Umbilical cord (tissue), 2 donors: ENCODE results near the gene CLEC2B. TPM values are rescaled to one million over a fixed set of nuclear protein-coding genes. Genes with fewer than 3 reads are reported as not detected.

Source experiments
- DNase-seq: peaks from one replicate; pipeline ENCODE4 v3.0.0-alpha.2; 2015; ENCODE audit warnings: low spot score
- total RNA-seq: library from RNA; depleted of rRNA; stranded (reverse); fragments of >200 nt; gene quantifications from one replicate; pipeline ENCODE4 v1.2.3, GENCODE V29; 2014; ENCODE audit warnings: low replicate concordance; ENCODE audit not compliant: insufficient read depth

The CLEC2B gene
- total RNA-seq, 1 donor from 2014 or later = 7.0 TPM

DNA sequence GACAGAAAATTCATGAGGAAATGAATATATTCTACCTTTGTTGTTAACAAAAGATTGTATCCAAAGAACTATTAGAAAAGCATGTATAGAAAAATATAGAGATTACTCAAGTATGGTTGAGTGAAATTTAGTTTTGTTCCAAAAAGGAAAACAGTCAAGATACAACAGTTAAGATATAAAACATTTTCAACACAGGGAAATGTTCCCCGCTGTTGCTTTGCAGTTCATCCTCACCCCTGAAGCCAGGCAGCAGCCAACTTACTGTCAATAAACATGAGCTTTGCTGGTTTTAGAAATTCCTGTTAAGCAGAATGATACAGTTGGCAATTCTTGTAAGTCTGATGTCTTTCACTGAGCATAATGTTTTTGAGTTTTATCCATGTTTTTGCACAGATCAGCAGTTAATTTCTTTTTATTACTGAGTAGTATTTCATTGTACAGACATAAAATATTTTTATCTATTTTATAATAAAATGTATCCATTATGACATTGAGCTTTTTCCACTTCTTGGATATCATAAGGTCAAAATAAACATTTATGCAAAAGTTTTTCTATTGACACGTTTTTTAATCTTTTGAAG, 1.2 kb upstream of the CLEC2B start:
- no peak for DNase-seq

DNA sequence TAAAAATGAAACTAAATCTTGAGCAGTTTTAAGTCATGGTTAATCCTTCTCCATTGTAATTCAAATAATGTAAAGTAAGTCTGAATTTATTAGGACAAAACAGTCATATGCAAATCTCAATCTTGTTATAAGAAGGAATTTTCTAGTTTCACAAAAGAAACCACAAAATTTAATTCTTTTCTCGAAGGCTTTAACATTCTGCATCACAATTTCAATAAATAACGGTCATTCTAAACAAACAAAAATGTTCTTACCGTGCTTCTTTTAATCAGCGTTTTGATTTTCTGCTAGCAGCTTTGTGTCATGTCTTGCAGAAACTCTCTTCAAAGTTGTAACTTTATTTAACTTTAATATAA, 225 bp downstream of the CLEC2B start:
- DNase-seq = no peak

DNA sequence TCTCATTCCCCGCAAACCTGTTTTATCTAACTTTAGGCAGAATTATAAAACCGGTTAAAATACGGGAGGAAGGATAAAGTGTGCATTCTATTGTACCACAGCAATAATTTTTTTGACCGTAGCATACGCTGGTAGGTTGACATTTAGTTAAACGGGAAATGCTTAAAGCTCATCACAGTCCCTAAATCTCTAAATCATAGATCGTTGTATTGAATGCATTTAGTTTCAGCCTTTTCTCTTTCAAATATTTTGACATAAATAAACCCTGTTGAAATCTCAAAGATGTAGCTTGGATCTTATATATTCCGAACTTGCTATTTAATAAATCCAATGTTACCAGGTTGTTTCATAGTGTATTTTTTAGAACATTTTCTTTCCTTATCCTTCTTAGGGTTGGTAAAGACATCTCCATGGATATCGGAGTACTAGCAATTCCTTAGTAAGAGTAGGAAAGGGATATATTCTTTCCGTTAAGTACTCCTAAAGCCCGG, 798 bp downstream of the CLEC2B start:
- no peak for DNase-seq

DNA sequence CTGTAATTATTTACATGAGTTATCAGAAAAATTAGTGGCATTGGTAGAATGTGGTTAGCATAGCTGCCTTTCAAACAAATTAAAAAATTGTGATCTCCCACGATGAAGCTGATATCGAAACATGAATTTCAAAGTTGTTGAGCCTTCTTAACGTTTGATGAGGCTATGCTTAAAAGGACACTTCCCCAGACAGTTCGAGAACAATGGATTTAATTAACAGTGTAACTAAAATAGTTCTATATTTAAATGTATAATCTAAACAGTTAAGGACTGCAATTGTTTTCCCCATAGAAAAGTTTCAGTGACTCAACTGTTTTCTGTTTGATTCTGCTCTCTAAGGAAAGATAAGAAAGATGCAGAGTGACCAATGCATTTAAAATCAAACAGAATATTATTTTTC, 1.6 kb downstream of the CLEC2B start:
- no peak for DNase-seq

DNA sequence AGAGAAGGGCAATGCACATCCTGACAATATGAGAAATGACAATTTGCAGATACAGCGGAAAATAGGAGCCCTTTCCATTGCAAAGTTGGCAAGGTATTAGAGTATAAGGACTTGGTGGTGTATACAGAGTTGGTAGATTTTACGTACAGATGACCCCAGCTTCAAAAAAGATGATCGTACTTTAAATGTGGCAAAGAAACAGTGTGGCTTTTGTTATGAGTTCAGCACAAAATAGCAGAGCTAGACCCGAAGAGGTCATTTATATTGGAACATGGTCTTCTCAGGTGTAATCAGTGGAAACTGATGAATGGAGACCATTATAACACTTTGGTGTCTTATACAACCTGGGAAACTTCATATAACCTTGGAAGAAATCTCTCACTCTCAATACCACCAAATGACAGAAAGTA, 2.3 kb downstream of the CLEC2B start:
- DNase-seq = no peak

DNA sequence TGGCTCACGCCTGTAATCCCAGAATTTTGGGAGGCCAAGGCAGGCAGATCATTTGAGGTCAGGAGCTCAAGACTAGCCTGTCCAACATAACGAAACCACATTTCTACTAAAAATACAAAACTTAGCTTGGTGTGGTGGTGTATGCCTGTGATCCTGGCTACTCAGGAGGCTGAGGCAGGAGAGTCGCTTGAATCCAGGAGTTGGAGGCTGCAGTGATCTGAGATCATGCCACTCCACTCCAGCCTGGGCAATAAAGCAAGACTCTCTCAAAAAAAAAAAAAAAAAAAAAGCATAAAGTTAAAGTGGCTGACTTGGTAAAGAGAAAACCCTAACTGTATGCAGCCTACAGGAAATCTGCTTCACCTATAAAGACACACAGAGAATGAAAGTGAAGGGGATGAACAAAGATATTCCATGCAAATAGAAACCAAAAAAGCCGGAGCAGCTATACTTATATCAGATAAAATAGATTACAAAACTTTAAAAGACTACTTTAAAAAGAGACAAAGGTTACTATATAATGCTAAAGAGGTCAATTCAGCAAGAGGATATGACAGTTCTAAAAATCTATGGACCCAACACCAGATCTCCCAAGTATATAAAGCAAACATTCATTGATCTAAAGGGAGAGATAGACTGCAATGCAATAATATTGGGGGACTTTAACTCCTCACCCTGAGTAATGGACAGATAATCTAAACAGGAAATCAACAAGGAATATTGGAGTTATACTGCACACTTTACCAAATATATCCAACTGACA, 4.1 kb downstream of the CLEC2B start:
- DNase-seq = no peak

DNA sequence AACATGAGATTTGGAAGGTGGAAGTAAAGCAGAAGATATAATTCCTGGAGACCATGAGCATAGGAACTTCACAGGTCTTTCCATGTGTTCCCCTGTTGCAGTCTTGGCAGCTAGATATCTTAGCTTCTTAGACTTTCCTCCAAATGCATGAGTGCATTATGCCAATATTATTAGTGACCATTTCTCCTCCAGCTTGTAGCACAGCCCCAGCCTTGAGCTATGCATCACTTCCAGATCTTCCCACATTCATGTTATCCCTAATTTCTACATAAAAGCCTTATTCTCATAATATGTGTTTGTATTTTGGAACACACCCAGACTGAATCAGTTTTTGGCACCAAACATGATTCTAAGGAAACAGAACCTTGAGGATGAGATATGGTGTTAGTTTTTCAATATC, 11.0 kb downstream of the CLEC2B start:
- DNase-seq = no peak

DNA sequence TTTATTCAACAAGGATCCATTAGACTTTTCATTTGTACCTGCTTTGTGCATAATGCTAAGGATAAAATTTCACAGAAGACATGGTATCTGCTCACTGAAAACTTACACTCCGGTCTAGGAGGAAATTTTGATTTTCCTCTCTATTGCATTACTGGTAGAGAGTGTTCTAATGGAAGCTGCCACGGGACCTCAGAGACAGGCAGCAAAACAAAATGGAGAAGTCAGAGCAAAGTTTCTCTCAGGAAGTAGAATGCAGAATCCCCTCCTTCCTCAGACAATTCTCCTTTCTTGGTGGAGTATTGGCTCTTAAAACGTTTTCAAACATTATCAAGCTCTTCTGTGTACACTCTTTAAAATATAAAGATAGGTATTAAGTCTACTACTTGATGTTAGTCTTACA, 12.3 kb downstream of the CLEC2B start:
- no peak for DNase-seq

DNA sequence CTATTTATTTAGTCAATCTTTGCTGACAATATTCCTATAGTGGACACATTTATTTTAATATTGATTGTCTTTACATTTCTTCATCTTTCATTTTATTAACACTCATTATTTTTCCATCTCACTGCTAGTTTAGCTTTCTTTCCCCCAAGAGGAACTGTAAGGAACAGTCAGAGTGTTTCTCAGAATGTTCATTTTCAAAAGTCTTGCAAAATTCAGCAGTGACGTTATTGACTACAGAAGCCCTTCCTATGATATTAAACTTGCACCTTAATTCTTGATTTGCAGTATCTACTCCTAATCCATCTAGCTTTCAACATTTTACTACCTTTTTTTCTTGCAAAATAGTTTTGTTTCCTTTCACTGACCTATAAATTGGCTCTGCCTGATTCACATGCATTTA, 13.0 kb downstream of the CLEC2B start:
- no peak for DNase-seq

DNA sequence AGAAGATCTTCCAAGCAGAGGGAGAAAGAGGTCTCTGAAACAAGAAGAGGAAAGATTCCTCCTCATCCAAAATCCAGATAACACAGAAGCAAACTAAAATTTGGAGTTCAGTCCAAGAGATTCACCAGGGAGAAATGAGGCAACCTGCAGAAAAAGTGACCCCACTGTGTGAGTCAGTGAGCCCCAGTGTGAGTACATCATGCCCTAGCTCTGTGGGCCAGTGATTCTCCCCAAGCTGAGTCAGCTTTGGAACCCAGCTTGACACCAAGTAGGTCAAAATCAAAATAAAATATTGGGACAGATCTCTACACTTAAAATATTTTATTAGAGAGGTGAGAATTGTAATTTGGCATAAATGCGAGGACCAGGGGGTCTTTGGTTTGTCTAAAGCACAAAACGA, 17.2 kb downstream of the CLEC2B start:
- no peak for DNase-seq

DNA sequence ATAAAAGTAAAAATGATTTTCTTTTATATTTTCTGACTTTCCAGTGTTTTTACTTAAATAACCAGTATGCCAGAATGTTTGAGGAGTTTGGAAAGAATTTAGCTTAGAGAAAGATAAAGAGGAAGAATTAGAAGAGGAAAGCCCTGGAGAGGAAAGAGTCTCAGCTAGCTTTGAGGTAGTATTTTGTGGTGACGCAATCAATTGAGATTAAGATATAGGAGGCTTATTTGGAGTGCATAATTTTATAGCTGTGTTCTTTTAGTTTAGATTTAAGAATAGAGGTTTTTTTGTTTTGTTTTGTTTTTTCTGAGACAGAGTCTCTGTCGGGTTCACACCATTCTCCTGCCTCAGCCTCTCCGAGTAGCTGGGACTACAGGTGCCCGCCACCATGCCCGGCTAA, 18.1 kb downstream of the CLEC2B start:
- peak; percentile 19 for DNase-seq

DNA sequence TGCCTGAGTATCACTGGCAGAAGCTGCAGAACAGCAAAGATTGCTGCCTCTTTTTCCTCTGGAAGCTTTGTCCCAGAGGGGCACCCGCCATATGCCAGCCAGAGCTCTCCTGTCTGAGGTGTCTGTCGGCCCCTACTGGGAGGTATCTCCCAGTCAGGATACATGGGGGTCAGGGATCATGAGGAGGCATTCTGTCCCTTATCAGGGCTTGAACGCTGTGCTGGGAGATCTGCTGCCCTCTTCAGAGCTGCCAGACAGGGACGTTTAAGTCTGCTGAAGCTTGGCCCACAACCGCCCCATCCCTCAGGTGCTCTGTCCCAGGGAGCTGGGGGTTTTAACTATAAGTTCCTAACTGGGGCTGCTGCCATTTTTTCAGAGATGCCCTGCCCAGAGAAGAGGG, 20.3 kb downstream of the CLEC2B start:
- no peak for DNase-seq

DNA sequence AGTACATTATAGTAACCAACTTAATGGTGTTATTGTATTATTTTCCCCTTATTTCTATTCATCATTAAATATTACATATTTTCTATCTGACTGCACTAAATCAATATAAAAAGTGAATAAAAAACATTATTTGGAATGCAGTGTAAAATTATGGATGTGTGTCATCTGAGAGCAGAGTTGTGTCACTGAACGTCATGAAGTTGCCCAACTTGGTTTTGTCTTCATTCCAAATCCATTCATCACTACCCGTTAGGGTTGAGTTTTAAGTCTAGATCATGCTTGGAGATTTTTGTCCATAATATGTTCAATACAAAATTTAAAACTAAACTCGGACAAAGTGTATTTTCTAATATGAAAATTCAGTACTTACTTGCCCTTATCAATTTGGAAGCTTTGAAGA, 25.7 kb downstream of the CLEC2B start:
- no peak for DNase-seq

DNA sequence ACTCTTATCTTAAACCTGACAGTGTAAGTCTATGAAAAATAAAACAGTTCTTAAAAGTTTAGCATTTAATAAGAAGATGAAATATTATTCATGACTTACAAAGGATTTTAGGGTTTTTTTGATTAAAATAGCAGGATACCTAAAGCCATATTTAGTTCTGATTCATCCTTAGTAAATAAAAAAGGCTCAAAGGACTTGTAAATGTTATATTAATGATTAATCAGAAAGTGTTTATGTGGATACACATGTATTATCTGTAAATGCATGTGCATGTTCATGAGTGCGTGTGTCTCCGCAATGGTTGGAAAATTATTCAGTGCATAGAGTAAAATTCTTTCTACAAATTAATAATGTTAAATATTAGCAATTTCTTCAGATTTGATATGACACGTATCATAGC, 37.4 kb downstream of the CLEC2B start:
- DNase-seq = no peak

DNA sequence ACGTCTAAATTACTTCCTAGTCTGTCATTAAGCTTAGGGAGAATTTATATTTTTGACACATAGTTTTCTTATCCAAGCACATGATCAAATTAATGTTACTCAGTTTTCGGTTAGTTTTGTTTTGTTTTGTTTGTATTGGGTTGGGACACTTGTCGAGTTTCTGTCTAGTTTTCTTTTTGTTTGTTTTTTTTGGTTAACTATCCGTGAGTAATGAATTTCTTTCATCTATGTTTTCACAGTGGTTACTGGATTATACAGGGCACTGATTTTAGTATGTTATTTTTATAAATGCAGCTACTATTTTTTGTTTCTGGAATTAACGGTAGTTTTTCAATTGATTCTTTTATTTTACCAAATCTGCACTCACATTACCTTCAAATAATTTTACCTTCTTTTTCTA, 39.2 kb downstream of the CLEC2B start:
- DNase-seq = no peak

DNA sequence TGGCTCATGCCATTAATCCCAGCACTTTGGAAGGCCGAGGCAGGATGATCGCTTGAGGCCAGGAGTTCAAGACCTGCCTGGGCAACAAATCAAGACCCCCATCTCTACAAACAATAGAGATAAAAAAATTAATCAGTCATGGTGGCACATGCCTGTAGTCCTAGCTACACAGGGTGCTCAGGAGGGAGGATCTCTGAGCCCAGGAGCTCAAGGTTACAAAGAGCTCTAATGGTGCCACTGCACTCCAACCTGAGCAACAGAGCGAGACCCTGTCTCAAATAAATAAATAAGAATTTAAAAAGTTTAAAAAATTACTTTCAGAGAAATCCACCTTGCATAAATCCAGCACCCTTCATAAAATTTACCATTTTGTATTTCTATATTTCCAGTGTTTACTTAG, 39.7 kb downstream of the CLEC2B start:
- no peak for DNase-seq

DNA sequence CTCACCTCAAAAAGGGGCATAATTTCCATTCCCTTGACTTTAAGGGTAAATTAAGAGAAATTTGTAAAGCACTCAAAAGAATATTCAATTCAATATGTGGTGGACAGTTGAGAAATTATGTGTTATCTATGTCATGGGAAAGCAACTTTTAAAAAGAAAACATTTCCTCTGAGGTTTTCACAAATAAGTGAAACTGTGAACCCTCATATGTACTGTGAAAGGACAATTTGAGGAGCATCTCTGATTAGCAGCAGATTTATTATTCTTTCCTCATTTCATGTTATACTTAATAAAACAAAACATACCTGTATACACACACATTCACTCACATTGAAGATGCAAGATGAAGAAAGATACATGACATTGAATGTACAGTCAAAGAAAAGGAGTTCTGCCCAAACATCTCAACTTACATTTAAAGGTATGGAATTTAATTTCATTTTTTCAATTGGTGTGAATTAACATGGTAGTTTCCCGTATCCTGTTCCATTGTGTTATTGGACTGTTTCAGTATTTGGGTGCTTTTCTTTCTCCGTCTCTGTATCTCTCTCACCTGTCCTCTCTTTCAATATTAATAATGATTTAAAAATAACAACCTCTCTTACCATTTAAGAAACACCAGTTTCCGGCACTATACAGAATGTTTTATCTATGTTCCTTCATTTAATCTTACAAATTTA, 41.8 kb downstream of the CLEC2B start, which contains the start of gene KLRF1:
TSS of gene KLRF1 (plus strand) at position 273 of the 680 bp plus-strand sequence. CDS start at position 337, 64 bp downstream.
- no peak for DNase-seq

DNA sequence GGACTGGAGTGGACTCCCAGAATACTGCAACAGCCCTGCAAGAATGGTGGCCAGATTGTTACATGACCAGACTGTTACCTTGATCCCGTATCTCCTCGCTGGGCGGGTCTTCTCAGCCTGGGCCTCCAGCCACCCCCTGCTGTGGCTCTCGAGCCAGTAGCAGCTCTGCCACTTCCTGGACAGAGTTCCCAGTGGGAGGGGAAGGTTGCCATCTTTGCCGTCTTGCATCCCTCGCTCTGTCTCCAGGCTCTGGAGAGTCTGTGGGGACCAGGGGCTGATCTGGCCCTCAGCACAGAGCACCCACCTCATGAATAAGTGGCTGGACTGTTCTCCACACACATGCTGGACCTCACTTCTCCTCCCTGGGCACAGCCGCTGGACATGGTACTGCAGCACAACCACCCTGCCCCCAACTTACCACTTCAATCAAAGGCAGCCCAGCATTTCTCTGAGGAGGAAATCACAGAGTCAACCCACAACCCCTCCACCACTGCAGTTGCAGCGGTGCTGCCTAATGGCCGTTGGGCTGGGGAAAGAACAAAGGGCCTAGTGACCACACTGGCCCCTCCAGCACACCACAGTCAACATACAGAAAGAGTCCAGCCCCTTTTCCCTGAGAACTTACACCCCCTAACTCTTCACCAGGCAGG, 48.7 kb downstream of the CLEC2B start:
- no peak for DNase-seq

DNA sequence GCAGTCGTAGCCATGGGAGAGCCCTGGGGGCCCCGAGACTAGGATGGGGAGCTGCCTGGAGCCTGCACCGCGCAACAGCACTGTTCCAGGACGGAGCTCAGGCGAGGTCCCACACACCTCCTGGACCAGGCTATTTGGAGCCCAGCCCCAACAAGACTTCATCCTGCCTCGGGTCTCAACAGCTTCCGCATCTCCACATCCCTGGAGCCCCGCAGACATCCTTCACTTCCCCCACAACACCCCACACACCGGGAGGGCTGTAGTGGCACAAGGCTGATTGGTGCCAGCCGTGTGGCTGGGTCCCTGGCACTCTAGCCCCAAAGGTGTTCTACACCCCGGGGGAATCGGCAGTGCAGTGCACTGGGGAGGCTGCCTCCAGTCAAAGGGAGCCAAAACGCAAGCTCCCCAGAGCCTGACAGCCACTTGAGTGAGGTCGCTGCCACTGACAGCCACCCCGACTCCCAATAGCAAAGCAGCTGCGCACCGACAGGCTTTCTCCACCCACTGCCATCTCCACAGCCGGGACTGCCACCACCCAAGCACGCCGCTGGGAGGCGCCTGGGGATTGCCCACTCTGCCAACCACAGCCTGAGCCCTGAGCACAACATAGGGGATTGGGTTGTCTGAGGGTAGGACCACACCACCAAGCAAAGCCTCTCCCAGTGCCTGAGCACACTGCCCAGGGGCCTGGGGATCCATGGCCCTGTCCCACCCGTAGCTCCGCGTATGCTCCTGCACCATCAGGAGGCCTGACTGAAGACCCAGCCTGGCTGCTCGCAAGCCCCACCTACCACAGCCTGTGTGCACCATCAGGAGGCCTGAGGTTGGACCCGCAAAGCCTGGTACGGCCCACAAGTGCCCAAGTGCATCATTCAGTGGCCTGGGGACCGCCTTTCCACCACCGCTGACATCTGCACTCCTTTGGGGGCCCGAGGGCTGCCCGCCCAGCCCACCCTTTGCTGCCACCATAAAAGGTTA, 55.0 kb downstream of the CLEC2B start:
- peak; percentile 19 for DNase-seq

DNA sequence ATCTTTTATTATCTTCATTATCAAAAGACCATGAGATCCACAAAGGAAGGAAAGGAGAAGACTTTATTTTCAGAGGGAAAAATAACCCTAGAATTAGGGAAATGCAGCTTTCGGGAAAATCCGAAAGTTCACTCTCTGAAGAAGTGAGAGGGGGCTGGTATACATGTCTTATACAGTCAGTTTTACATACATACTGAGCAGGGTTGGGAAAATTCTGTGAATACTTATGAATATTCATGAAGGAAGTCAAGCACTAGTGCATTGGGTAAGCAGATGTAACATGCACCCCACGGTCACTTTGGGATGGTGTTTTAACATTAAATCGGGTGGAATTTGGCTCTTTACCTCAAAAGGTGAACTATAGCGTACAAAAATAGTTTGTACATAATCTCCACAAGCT, 57.5 kb downstream of the CLEC2B start:
- DNase-seq = no peak

DNA sequence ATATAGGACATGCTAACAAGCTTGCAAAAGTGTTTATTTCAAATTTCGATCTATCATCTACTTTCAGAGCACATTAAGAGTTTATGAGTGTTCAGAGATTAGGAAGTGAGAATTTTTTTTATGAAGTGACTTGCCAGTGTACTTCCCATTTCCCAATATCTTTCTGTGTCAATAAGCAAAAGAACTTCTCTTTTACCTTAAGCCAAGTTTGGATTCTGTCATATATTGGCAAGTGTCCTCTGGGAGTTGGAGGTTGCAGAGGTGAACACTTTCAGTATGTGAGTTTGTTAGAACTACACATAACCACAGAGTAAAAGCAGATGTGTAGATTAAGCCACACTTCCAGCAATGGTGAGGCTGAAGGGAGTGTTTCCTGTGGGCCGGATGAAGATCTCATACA, 58.5 kb downstream of the CLEC2B start:
- no peak for DNase-seq
